HG03342 (cell line): ENCODE measurements around the gene NSFL1C.

ENCODE experiments used
- ATAC-seq: cut with Tn5 transposase; IDR thresholded peaks from one replicate; pipeline ENCODE4 v1.9.1; 2021; ENCODE audit warnings: mild to moderate bottlenecking, moderate library complexity; ENCODE audit not compliant: unreplicated experiment

The NSFL1C gene

DNA sequence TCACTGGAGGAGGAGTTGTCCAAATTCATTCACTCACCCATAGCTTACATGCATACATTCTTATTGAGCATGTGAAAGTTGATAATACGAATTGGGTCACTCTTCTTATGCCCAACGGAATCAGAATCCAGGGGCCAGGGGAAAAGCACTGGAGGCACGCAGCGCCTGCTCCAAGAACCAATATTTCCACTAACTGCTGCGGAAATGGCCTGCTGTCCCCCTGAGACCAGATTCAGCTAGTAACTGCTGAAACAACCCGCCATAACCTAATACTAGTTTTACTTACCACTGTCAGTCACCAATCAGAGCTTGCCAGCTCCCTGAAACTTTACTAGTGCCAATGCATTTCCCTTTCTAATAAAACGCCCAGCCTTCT, 73.2 kb downstream of the NSFL1C start:
- no peak for ATAC-seq

DNA sequence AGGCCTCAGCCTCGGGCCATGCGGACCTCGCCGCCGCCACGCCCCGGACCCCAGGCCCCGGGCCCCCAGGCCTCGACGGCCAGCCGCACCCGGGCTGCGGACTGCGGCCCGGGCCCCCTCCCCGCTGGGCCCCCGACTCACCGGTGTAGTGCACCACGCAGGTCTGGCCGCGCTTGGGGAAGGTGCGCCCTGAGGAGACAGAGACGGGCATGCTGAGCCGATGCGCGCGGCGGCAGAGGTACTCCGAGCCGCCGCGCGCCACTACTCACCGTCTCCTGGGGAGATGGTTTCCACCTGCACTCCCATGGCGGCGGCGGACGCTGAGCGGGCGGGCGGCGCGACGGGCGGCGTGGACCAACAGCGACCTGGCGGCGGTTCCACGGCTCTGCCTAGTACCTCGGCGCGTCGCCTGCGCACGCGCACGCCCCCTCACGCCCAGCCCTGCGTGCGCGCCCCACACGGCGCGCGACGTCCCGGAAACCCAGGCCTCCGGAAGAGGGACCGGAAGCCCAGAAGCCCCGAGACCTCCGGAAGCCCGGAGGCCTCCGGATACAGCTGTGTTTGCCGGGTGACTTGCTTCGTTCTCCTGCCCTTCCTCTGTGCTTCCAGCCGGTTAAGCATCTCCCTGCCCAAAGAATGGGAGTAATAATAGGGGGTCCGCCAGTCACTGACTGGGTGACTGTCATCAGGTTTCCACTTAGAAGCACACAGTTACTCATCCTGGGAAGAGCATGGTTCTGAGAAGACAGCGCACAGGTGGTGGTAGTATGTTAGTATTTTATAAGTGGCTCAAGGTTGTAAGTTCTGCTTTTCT, 73.7 kb downstream of the NSFL1C start, which contains the start of gene FKBP1A:
TSS of gene FKBP1A (minus strand) at position 362 of the 814 bp plus-strand sequence. CDS start at position 306, 56 bp downstream.
- peak; percentile 81 for ATAC-seq

DNA sequence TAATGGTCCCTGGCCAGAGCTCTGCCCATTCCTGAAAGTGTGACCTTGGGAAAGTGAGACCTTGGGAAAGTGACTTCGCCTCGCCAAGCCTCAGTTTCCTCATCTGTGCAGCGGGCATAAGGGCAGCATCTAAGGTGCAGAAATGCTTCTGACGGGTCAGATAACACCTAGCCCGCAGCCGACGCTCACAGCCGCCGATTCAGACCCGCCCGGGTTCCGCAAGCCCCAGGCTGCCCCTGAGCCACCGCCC, 74.3 kb downstream of the NSFL1C start:
- ATAC-seq = peak; percentile 19
